Fibroblast of lung (primary cell): ENCODE data around the gene NRF1. TPM values are rescaled to one million over a fixed set of nuclear protein-coding genes. Genes with fewer than 3 reads are reported as not detected.
A peak's percentile ranks its signal among the peaks of the same experiment; 100 is the strongest.

Experiments
- DNase-seq, 2 donors: peaks; one replicate each; pipeline versions ENCODE4 v3.0.0 to v3.0.0-alpha.2; 2010; ENCODE audit warnings: low read depth in 2 of 2
- H2AFZ ChIP-seq: 2 replicates; pipeline ENCODE4 v1.5.1; 2012; ENCODE audit warnings: low read length, control low read depth, inconsistent platforms
- H3K27ac ChIP-seq: 2 replicates; pipeline ENCODE4 v1.5.1; 2011; ENCODE audit warnings: low read length, control low read depth; ENCODE audit not compliant: insufficient read depth
- H3K27me3 ChIP-seq: 2 replicates; pipeline ENCODE4 v1.5.1; 2011; ENCODE audit warnings: mild to moderate bottlenecking, low read length; ENCODE audit not compliant: control insufficient read depth, insufficient read depth
- H3K36me3 ChIP-seq: 2 replicates; pipeline ENCODE4 v1.5.1; 2011; ENCODE audit warnings: low read length; ENCODE audit not compliant: control insufficient read depth, insufficient read depth
- H3K4me1 ChIP-seq: 2 replicates; pipeline ENCODE4 v1.5.1; 2011; ENCODE audit warnings: low read length; ENCODE audit not compliant: control insufficient read depth, insufficient read depth; ENCODE audit errors: extremely low read depth
- H3K4me2 ChIP-seq: 2 replicates; pipeline ENCODE4 v1.5.1; 2011; ENCODE audit warnings: low read length, control low read depth; ENCODE audit not compliant: insufficient read depth; ENCODE audit errors: extremely low read depth
- H3K4me3 ChIP-seq, 4 experiments: fragments of 200-600 bp in 1 of 4; sonication (generic) in 1 of 4; replicated peaks in 1 of 4; 2 replicates each; pipeline ENCODE4 v1.5.1; 2011 to 2016; ENCODE audit warnings: low read length in 4 of 4, low read depth in 3 of 4, mild to moderate bottlenecking in 3 of 4, control low read depth in 2 of 4, inconsistent platforms in 1 of 4, mixed read lengths in 1 of 4; ENCODE audit not compliant: insufficient read depth in 1 of 4; ENCODE audit errors: control extremely low read depth in 1 of 4
- H3K79me2 ChIP-seq: 2 replicates; pipeline ENCODE4 v1.5.1; 2012; ENCODE audit warnings: mild to moderate bottlenecking, low read length, inconsistent platforms; ENCODE audit not compliant: control insufficient read depth, insufficient read depth
- H3K9ac ChIP-seq: 2 replicates; pipeline ENCODE4 v1.5.1; 2011; ENCODE audit warnings: mild to moderate bottlenecking, low read length, control low read depth; ENCODE audit not compliant: insufficient read depth
- H3K9me3 ChIP-seq: 2 replicates; pipeline ENCODE4 v1.5.1; 2012; ENCODE audit warnings: low read depth, low read length; ENCODE audit not compliant: control insufficient read depth, insufficient read depth
- H4K20me1 ChIP-seq: 2 replicates; pipeline ENCODE4 v1.5.1; 2011; ENCODE audit warnings: low read length; ENCODE audit not compliant: control insufficient read depth, insufficient read depth; ENCODE audit errors: extremely low read depth
- EZH2 ChIP-seq: IDR thresholded peaks from 2 replicates; pipeline ENCODE4 v1.5.1; 2012; ENCODE audit warnings: low read length, control low read depth, mild to moderate bottlenecking; ENCODE audit errors: missing control alignments
- polyA plus RNA-seq, 2 donors: library from polyadenylated mRNA; depleted of rRNA in 1 of 2; stranded (reverse) in 1 of 2; unstranded in 1 of 2; fragments of >200 nt; gene quantifications; 2 replicates each; pipeline ENCODE4 v1.2.1, GENCODE V29; 2011 to 2012; ENCODE audit warnings: missing spikeins in 1 of 2
- total RNA-seq: library from RNA; depleted of rRNA; stranded (reverse); fragments of >200 nt; gene quantifications from 2 replicates; pipeline ENCODE4 v1.2.1, GENCODE V29; 2014
- TF ChIP-seq, protein P1 (sequence below), 2 donors: IDR thresholded peaks in 1 of 2; conservative IDR thresholded peaks in 1 of 2; 1 replicate in 1 of 2; 2 replicates in 1 of 2; pipeline ENCODE4 v1.5.1; 2011 to 2012; ENCODE audit warnings: low read length in 2 of 2, control low read depth in 1 of 2, inconsistent platforms in 1 of 2, low read depth in 1 of 2, mild to moderate bottlenecking in 1 of 2

NRF1 gene
- total and polyA plus RNA-seq, 2 donors (not counting 1 experiment from before 2014, with no cell fraction given): 7.3 to 15.5 TPM

DNA sequence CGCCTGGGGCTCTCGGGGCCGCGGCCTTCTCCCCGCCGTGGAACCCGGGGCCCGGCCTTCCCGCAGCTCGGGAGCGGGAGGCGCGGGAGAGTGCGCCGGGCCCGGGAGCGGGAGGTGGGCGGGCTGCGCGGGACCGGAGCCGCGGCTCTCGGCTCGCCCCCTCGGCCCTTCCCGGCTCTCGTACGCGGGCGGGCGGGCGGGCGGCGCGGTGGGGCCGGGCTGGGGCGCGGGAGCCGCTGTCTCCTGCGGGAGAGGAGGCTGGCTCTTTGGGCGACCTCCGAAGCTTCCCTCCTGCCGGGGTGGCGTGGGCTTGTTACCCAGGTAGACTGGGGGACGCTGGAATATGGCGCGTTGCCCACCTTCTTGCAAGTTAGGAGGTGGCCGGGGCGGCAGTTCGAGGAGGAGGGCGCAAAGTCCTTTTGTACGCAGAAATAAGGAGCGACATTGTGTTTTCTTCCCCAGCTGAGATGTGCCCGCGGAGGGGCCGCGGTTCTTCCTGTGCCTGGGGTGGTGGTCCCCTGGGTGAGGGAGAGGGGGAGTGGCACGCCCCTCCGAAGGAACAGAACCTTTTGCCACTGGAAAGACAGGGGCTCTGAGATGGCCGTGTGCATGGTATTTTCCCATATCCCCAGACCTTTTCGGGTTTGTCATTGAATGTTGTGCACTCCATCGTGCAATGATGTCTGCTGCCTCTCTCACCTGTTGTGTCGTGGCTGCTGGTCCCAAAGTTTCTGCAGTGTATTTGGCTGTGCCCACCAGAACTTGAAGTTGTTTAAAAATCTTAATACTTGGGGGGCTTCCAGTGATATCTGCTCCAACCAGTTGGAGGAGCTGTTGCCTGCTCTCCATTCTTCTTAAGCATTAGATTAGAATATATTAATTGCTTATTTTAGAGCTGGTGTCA is 844 bp downstream of the NRF1 start:
- Histone ChIP-seq H4K20me1 (no peaks in the 10 kb centered on the region), H3K36me3 (no peaks in the 10 kb centered on the region), H3K79me2 (peaks cover 60% of the 10 kb centered on the region), H3K27me3 (no peaks in the 10 kb centered on the region), H2AFZ (peak overlapping the region; percentile 46), H3K4me2 (peak overlapping the region; percentile 79), H3K9me3 (no peaks in the 10 kb centered on the region), H3K27ac (peak overlapping the region; percentile 71), H3K4me1 (peaks cover 2% of the 10 kb centered on the region), H3K4me3 (peak overlapping the region; percentile 73 to 93 (median 86)), H3K9ac (peak overlapping the region; percentile 96)
- DNase-seq: peak; percentile 43 to 67
- TF ChIP-seq EZH2: no peak
- TF ChIP-seq, protein P1, sequence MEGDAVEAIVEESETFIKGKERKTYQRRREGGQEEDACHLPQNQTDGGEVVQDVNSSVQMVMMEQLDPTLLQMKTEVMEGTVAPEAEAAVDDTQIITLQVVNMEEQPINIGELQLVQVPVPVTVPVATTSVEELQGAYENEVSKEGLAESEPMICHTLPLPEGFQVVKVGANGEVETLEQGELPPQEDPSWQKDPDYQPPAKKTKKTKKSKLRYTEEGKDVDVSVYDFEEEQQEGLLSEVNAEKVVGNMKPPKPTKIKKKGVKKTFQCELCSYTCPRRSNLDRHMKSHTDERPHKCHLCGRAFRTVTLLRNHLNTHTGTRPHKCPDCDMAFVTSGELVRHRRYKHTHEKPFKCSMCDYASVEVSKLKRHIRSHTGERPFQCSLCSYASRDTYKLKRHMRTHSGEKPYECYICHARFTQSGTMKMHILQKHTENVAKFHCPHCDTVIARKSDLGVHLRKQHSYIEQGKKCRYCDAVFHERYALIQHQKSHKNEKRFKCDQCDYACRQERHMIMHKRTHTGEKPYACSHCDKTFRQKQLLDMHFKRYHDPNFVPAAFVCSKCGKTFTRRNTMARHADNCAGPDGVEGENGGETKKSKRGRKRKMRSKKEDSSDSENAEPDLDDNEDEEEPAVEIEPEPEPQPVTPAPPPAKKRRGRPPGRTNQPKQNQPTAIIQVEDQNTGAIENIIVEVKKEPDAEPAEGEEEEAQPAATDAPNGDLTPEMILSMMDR (conservative IDR thresholded peaks at IDR 0.05 in 1 of 2, IDR thresholded peaks at IDR 0.05 in 1 of 2; ENCODE audit: low read depth in 1 of 2, low read length in 2 of 2): peak; percentile 65 to 74

DNA sequence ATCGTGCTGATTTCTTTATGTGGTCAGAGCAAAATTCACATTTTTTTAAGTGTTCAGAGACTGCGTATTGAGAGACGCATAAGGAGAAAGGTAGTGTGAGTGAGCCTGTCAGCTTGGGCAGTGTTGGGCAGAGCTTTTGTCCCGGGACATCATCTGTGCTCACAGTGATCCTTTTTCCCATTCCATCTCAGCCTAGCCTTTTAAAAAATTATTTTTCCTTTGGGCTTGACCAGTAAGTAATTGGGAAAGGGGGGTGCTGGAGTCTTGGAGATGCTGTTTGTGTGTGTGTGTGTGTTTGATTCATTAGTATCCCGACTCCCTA is 1.5 kb downstream of the NRF1 start:
- H3K4me1 ChIP-seq: peaks cover 2% of the 10 kb centered on the region
- peak overlapping the region; percentile 71 for H3K27ac ChIP-seq
- H3K27me3 ChIP-seq: no peaks in the 10 kb centered on the region
- H3K9ac ChIP-seq: no peak overlapping the region
- no peak for DNase-seq
- no peaks in the 10 kb centered on the region for H4K20me1 ChIP-seq
- TF ChIP-seq, protein P1 (conservative IDR thresholded peaks at IDR 0.05 in 1 of 2, IDR thresholded peaks at IDR 0.05 in 1 of 2; ENCODE audit: low read depth in 1 of 2, low read length in 2 of 2): no peak
- no peak for TF ChIP-seq EZH2
- H2AFZ ChIP-seq: no peak overlapping the region
- peaks cover 66% of the 10 kb centered on the region for H3K79me2 ChIP-seq
- H3K36me3 ChIP-seq: no peaks in the 10 kb centered on the region
- H3K9me3 ChIP-seq: no peaks in the 10 kb centered on the region
- peak overlapping the region; percentile 79 for H3K4me2 ChIP-seq
- peak overlapping the region; percentile 73 to 93 (median 86) for H3K4me3 ChIP-seq

- peaks cover 2% of the 10 kb centered on the region for H3K4me1 ChIP-seq
- H3K27me3 ChIP-seq: no peaks in the 10 kb centered on the region
- H3K4me3 ChIP-seq: no peak overlapping the region
- TF ChIP-seq, protein P1 (conservative IDR thresholded peaks at IDR 0.05 in 1 of 2, IDR thresholded peaks at IDR 0.05 in 1 of 2; ENCODE audit: low read depth in 1 of 2, low read length in 2 of 2): no peak
- TF ChIP-seq EZH2: no peak
- H3K27ac ChIP-seq: no peak overlapping the region
- H3K9ac ChIP-seq: no peak overlapping the region
- no peaks in the 10 kb centered on the region for H3K36me3 ChIP-seq
- H2AFZ ChIP-seq: no peak overlapping the region
- H3K4me2 ChIP-seq: peak overlapping the region; percentile 58
- peak; percentile 28 to 34 for DNase-seq
- H3K79me2 ChIP-seq: peaks cover 84% of the 10 kb centered on the region
- no peaks in the 10 kb centered on the region for H3K9me3 ChIP-seq
- H4K20me1 ChIP-seq: no peaks in the 10 kb centered on the region
These were observed 3.5 kb downstream of the NRF1 start for GRCh38 chr7:129615018-129615417.
